GM12875 (cell line): Measurements from ENCODE around the gene RDH8.

Experiments
- H3K4me3 ChIP-seq: one replicate; pipeline ENCODE4 v1.5.1; 2011; ENCODE audit warnings: low read depth, low read length, control low read depth
- CTCF ChIP-seq: IDR thresholded peaks from 2 replicates; pipeline ENCODE4 v1.5.1; 2011; ENCODE audit warnings: low read depth, mild to moderate bottlenecking, control low read depth, inconsistent platforms, low read length, moderate library complexity, borderline replicate concordance; ENCODE audit not compliant: insufficient read depth

Gene RDH8

GRCh38 chr19:10052602-10053360 is 39.5 kb downstream of the RDH8 start:
- no peak overlapping the region for H3K4me3 ChIP-seq
- no peak for TF ChIP-seq CTCF

GRCh38 chr19:10061717-10062310 is 48.5 kb downstream of the RDH8 start:
- TF ChIP-seq CTCF = no peak
- H3K4me3 ChIP-seq = no peak overlapping the region

- no peak overlapping the region for H3K4me3 ChIP-seq
- no peak for TF ChIP-seq CTCF
Observed at GRCh38 chr19:10068205-10068604, 54.9 kb downstream of the RDH8 start.

- TF ChIP-seq CTCF = no peak
Observed at GRCh38 chr19:10069046-10069445, 55.8 kb downstream of the RDH8 start.

GRCh38 chr19:10070730-10071446 is 57.6 kb downstream of the RDH8 start:
- no peak overlapping the region for H3K4me3 ChIP-seq
- TF ChIP-seq CTCF = no peak

More at GRCh38 chr19:10069046-10069445, 55.8 kb downstream of the RDH8 start:
- H3K4me3 ChIP-seq = no peak overlapping the region
